Stimulated activated CD4-positive, alpha-beta T cell treated with anti-CD3 and anti-CD28 coated beads, Interleukin-1b, Interleukin-23, amount 100 ng/mL, for 4 hours (primary cell): Measurements from ENCODE around the gene IQGAP3.

Experiments
- DNase-seq, 2 donors: peaks; one replicate each; pipeline ENCODE4 v3.0.0-alpha.2; 2020; ENCODE audit warnings: low read depth in 2 of 2

The IQGAP3 gene

DNA sequence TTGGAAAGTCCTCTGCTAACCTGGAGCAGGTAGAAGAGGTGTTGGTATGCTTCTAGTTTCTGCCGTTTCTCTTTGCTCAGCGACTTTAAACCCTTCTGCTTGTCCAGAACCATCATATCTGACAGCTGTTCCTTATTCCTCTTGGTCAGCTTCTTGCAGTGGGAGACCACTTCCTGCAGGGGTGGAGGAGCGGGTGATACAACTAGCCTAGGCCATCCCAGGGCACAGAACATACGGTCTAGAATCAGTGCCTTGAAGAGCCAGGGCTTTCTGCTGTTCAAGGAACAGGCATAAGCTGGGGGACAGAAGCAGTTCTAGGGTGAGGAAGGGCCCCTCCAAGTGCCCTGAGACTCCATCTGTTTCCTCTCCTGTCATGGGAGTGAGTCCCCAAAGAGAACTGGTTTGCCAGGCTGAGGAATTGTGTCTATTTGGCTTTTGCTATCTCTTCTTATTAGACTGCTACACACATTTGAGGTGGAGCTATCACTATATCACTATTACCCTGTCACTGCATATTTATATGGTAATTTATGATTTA, 32.5 kb downstream of the IQGAP3 start:
- DNase-seq = no peak

DNA sequence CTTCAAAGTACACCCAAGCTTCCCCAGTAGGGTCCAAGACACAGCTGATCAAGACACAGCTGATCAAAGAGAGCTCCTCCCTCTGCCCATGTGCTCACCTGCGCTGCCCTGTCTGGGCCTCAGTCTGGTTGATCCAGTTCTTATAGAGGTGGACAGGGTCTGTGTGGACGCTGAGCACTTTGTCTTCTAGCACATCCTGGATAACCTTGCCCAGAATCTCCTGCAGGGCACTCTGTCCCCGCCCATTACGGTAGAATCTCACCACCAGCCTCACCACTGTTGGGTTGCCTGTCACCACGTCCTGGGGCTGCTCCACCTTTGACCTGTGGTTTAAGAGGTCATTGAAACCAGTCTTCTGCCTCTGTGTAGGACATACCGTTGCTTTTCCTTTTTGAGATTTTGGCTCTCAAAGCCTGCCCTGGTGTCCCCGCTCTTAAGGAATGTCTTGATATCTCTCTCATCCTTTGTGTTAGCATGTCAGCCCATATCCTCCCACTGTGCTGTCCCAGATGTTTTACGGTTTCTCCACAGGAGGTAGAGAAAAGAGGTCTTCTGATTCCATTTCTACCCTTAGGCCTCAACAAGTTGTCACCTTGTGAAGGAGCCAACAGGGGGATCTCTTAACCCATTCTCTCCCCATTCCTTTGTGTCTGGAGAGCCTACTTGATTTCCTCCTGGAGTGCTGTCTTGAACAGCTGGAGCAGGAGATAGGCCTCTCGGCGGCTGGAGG, 33.5 kb downstream of the IQGAP3 start:
- no peak for DNase-seq

DNA sequence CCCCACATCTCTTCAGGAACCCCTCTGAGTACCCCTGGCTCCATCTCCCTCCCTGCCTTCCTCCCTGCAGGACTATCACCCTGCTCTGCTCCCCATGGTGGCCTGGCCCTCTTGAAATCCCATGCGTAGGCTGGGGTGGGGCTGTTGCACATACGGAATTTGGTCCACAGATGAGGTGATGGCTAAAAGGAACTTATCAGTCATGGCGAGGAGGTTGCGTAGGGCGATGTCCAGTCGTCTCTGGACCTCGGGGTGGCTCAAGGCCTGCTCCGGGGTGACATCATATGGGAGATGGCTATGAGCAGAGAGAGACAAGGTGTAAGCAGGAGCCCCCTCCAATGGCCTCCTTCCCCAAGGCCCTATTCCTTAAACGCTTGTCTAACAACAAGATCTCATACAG, 35.3 kb downstream of the IQGAP3 start:
- no peak for DNase-seq

DNA sequence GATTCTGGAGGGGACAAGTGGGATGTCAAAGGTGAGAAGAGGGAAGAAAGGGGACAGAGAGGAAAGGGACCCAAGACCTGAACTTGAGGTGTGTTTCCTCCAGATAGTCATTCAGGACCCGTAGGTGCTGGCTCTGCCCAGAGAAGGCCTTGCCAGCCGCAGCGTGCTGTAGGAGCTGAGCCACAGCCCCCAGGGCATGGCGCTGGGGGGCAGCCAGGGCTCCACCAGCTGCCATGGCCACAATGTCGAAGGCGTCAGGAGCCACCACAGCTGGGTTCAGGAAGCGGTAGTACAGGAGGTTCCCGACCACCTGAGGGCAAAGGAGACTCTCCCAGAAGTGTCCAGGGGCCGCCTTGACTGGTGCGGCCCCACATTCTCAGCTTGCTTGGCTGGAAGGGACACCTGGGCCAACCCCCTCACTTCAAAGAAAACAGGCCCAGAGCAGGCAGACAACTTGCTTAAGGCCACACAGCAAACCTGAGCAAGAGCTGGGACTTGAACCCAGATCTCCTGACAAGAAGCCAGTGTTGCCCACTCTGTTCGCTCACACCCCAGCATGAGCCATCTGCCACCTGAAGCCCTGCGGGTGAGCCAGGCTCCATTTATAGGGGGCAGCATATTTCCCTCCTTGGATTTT, 37.8 kb downstream of the IQGAP3 start:
- DNase-seq = no peak

DNA sequence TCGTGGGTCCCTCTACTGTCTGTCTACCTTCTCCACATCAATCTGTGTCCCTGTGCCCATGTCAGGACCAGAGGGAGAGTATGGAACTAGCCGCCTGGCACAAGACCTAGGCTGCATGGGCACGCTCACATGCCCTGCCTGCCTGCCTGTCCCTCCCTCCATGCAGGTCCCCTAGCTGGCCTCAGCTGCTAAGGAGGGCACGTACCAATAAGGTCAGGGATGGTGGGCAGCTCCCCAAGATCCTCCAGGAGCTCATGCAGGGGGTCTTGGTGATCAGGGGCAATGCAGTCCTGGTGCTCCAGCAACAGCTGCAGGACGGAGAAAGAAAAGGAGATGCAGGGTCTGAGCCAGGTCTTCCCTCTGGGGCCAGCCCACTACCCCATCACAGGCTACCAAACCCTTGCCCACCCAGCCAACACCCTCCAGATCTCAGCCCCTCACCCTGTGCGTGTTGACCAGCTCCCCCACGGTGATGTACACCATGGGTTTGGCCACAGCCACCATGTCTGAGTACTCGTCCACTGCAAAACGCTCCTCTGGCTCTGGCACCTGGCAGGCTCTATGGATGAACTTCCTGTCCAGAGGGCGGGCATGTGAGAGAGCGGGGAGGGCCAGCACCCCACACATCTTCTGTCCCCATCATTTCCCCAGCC, 38.7 kb downstream of the IQGAP3 start:
- no peak for DNase-seq

DNA sequence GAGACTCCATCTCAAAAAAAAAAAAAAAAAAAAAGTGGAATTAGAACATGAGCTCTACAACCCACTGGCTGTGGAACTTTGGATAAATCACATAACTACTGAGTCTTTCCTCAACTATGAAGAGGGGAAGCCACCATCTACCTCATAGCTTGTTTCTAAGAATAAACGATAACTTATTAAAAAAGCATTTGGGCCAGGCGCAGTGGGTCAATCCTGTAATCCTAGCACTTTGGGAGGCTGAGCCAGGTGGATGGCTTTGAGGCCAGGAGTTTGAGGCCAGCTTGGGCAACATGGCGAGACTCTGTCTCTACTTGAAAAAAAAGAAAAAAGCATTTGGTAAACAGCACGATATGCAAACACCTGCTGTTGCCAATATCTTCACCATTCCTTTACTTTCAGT, 40.0 kb downstream of the IQGAP3 start:
- DNase-seq = no peak

DNA sequence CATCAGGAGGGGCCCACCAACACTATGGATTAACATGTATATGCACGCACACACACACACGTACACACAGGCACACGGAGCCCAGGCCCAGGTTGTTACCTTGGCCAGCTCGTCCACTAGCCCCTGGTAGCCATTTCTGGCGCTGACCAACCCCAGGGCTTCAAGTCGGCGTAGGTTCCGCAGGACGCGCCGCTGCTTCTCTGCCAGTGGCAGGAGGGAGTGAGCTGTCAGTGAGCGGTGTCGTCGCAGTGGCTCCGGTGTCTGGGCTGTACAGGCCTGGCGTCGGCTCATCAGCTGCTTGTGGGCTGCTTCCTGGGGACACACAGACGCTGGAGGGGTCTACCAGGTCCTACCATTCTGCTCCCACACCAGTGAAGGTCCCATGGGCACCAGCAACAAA, 42.4 kb downstream of the IQGAP3 start:
- no peak for DNase-seq

DNA sequence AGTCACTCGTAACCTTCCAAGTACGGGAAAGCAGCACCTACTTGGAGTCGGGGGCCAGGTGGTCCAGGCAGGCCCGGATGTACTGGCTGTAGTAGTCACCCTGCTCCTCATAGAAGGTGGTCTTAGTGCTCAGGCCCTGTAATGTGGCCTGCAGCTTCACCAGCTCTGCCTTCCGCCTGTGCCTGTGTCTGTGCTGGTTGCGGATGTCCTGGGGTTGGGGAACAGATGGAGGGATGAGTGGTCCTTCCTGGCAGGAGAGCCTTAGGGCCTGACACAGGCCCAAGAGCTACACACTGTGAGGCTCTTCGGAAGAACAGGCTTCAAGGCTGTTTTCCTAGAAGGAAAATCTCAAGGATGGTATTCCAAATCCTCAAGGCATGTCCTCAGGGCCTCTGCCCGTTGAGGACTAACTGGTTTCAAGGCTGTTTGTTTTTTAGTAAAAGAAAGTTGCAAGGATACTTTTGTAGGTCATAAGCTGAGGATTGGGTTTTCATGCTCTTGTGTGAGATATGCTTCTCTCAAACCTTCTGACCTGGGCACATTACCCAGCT, 43.4 kb downstream of the IQGAP3 start:
- no peak for DNase-seq

DNA sequence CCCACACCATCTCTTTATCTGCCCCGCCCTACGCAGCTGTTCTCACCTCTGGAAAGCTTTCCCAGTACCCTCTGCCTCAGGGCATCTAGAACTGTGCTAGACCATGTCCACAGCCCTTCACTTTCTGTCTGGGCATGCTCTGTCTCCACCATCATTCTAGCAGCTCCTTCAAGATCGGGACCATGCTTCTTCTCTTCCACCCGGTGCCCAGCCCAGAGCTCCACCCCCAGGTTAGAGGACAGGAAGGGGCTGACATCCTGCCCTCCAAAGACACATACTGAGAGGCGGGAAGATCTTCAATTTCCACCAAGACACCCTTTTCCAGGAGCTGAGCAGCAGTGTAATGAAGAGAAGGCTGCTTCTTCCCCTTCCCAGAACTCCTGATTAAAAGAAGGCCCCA, 44.1 kb downstream of the IQGAP3 start:
- DNase-seq = no peak

DNA sequence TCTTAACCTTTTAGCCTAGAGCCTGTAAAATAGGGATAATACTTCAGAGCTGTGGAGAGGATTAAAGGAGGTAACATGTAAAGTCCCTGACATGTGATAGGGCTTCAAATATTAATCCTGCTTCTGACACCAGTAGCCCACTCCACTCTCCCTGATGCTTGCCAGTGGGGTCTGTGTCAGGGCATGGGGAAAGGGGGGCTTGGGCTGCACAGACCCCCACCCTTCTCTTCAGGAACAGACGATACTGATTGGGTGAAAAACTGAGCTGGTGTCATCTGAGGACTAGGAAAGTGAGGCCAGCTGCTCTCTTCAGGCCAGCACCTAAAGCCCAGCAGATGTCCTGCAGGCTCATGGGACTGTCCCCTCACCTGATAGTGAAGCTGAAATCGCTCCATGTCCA, 44.8 kb downstream of the IQGAP3 start:
- no peak for DNase-seq

DNA sequence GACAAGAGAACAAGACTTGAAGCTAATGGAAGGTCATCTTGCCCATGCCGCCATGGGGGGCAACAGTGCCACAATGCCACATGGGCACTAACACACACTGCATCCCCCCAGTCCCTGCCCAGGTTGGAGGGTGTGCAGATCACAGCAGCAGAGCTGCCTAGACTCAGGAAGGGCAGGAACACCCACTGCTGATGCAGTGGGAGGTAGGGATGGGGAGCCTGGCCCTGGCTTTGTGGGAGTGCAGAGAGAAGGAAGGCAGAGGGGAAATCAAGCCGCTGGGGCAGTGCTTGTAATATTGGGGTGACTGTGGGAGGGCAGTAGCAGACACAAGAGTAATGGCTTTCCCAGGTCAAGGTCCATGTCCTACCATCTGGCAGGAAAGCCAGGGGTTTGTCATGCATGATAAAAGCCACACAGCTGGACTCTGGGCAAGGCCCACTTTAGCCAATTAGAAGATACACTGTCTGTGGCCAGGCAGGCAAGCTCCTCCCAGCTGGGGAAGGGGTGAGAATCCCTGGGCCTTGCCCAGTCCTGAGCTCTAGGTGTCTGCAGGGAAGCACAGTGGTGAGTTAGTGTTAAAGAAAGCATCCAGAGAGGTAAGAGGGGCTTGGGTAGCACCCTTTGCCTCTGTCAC, 46.4 kb downstream of the IQGAP3 start:
- no peak for DNase-seq

DNA sequence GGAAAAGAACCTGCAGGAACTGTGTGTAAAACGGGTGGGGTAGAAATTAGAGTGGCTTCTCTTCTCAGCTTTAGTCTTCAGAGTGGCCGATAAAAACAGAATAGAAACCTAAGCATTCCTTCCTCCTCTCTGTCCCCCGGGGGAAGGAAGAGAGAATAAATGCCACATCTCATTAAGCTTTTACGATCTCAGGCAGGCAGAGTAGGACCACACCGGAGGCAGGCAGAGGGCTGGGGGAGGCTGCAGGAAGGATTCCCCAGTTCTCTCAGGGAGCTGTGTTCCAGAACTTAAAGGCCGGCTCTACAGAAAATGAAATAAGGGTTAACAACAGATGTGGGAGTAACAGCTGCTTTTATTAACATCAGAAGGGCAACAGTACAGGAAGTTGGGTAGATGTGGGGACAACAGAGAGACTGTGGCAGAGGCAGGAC, 47.3 kb downstream of the IQGAP3 start:
- no peak for DNase-seq

DNA sequence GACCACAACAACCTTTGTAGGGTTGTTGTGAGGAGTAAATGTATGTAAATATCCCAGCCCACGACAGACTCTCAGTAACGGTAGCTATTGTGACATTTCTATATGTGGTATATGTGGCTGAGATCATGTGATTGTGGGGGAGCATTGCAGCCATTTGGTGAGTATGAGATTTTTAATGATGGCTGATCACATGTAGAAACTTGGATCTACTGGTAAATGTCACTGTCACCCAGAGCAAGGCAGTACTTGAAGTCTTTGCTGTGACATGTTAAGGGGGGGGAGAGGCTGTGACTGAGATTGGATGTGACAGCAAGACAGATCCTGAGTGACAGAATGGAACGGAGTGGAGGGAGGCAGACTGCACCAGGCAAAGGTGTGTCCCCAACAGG, 47.9 kb downstream of the IQGAP3 start:
- no peak for DNase-seq

DNA sequence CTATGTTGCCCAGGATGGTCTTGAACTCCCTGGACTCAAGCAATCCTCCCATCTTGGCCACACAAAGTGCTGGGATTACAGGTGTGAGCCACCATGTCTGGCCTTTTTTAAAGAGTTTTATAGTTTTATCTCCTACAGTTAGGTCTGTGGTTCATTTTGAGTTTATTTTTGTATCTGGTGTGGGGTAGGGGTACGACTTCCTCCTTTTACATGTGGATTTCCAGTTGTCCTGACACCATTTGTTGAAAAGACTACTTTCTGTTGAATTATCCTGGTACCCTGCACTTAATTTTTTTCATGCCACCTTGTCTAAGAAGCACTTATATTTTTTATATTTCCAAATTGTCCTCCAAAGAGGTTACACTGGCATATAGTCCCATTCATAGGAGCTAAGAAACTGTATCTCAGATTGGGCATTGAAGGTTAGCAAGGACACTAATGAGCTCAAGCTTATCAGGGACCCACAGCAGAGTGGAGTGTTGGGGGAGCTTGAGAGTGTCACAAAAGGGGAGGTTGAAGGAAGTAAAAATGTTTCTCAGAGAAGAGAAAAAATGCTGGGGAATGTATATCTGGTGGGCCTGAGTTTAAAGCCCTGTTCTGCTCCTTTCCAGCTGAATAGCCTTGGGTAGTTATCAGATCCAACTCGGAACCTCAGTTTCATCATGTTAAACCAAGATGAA, 48.4 kb downstream of the IQGAP3 start:
- no peak for DNase-seq

DNA sequence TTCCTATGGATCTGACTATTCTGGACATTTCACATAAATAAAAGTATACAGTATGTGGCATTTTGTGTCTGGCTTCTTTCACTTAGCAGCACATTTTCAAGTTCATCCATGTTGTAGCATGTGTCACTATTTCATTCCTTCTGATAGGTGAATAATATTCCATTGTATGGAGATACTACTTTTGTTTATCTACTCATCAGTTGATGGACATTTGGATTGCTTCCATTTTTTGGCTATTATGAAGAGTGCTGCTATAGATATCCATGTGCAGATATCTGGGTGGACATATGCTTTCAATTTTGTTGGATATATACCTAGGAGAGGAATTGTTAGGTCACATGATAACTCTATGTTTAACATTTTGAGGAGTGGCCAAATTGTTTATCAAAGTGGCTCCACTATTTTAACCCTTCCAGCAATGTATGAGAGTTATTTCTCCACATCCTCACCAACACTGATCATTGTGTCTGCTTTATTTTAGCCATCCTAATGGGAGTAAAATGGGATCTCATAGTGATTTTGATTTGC, 49.9 kb downstream of the IQGAP3 start:
- DNase-seq = no peak

DNA sequence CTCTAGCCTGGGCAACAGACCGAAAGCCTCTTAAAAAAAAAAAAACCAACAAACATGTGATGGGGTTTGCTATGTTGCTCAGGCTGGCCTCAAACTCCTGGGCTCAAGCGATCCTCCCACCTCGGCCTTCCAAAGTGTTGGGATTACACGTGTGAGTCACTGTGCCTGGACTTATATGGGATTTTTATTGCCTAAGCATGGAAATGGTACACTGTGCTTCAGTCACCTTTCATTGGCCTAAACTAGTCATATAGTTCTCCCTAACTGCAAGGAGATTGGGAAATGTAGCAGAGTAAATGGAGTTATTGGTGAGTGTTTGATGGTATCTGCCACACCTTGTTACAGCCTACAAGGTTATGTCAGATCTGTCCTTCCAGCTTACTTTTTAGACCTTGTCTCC, 54.6 kb downstream of the IQGAP3 start:
- no peak for DNase-seq

DNA sequence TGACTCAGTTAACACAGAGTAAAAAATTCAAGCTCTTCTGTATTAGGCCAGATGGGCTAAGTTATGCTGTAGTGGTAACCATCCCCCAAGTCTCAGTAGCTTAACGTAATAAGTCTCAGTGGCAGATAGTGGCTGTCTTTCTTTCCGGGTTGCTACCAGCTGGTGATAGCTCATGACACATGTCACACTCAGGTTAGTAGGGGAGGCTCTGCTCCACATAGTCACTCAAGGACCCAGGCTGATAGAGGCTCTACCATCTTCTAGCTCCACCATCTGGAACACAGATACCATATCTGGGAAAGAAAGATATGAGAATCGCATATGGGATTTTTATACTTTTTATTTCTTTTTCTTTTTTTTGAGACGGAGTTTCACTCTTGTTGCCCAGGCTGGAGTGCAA, 55.5 kb downstream of the IQGAP3 start:
- DNase-seq = no peak

DNA sequence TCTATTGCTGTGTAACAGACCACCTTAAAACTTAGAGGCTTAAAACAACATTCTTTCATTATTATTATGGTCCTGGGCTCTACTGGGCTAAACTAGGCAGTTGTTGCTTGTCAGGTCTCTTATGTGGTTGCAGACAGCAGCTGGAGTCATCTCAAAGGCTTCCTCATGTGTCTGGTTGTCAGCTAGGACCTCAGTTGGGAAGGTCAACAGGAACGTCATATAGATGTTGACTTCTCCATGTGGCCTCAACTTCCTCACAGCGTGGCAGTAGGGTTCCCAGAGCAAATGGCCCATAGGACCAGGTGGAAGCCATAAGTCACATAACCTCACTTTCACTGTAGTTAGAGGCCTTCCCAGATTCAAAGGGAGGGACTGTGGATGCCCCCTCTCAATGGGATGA, 56.4 kb downstream of the IQGAP3 start:
- no peak for DNase-seq

DNA sequence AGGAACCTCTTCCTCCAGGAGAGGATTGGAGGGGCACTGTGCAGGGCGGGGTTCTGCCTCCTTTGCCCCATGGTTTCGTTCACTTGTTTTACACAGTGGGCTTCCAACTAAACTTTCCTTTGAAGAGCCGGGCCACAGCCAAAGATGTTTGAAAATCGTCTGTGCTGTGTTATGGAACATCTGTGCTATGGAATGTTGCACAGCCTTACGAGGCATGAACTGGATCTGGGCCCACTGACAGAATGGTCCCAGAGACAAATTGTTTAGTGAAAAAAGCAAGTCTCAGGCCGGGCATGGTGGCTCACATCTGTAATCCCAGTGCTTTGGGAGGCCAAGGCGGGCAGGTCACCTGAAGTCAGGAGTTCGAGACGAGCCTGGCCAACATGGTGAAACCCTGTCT, 59.2 kb downstream of the IQGAP3 start:
- DNase-seq = no peak

DNA sequence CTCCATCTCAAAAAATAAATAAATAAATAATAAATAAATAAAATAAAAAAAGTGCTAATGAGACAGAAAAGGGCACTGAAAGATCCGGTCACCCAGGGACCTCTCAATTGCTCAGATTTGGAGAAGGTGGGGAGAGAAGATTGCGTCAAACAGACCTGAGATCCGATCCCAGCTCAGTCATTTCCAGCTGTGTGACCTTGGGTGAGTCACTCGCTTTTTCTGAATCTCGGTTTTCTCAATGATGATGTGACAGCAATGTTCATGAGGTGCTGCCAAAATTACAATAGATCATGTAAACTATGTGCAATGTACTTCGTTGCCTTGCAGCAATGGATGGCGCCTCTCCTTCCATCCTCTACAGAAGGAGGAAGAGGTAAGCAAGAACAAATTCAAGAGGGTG, 60.7 kb downstream of the IQGAP3 start:
- DNase-seq = no peak

DNA sequence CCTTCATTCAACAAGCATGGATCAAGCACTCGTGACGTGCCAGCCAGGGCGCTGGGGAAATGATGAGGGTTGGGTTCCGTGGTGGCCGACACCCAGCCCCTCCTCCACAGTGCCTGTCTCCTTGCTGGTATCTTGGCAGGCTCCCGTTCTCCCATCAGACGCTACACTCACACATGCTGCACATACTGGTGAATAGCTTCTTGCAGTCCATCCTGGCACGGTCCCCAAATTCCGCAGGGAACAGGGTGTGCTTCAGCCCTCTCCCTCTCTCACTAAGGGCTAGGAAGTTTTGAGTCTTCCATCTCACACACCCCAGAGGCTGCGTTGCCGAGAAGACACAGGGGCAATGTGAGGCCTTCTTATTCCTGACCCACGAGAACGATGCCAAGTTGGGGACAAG, 61.7 kb downstream of the IQGAP3 start:
- DNase-seq = no peak
